Esophagus (tissue), 2 donors: ENCODE data around the gene CAMK1D. TPM values are rescaled to one million over a fixed set of nuclear protein-coding genes. Genes with fewer than 3 reads are reported as not detected.
"Not testable (repeated sequence)": the region's sequence is repeated elsewhere in the genome, so short reads cannot be mapped to it uniquely, and the experiment has no call there.

ENCODE experiments used
- H3K27ac ChIP-seq, 2 donors: one replicate each; pipeline ENCODE4 v1.5.1; 2013; ENCODE audit warnings: low read depth in 2 of 2, mild to moderate bottlenecking in 2 of 2, inconsistent platforms in 1 of 2, low read length in 1 of 2, moderate library complexity in 1 of 2
- H3K27me3 ChIP-seq, 2 donors: one replicate each; pipeline ENCODE4 v1.6.1; 2013; ENCODE audit warnings: low read length in 2 of 2, control low read depth in 1 of 2, mild to moderate bottlenecking in 1 of 2; ENCODE audit not compliant: insufficient read depth in 2 of 2, control insufficient read depth in 1 of 2
- H3K36me3 ChIP-seq, 2 donors: one replicate each; pipeline ENCODE4 v1.6.1; 2013; ENCODE audit warnings: low read length in 1 of 2; ENCODE audit not compliant: control insufficient read depth in 2 of 2, insufficient read depth in 2 of 2
- H3K4me1 ChIP-seq, 2 donors: one replicate each; pipeline ENCODE4 v1.6.1; 2013; ENCODE audit warnings: low read length in 1 of 2; ENCODE audit not compliant: control insufficient read depth in 2 of 2, insufficient read depth in 2 of 2
- H3K4me3 ChIP-seq, 2 donors: one replicate each; pipeline ENCODE4 v1.5.1; 2013; ENCODE audit warnings: low read length in 2 of 2, mild to moderate bottlenecking in 2 of 2, low read depth in 1 of 2, moderate library complexity in 1 of 2
- H3K9me3 ChIP-seq, 2 donors: one replicate each; pipeline ENCODE4 v1.6.1; 2013; ENCODE audit warnings: mild to moderate bottlenecking in 2 of 2, low read depth in 1 of 2, low read length in 1 of 2, moderate library complexity in 1 of 2; ENCODE audit not compliant: control insufficient read depth in 2 of 2, insufficient read depth in 1 of 2
- WGBS, 2 donors: extraction: QIAGEN DNeasy Blood & Tissue Kit; methylation state at CpG; one replicate each; pipeline ENCODE4 v1.1.7; 2013; 5-methylcytosine and 5-hydroxymethylcytosine counted together
- polyA plus RNA-seq, 2 donors: library from polyadenylated mRNA; stranded (reverse); fragments of 200-250 nt; gene quantifications; one replicate each; pipeline ENCODE4 v1.2.3, GENCODE V29; 2013
- donor health status: healthy with polysubstance abuse.
- donor health status: Bipolar disorder and iron deficiency.

Gene CAMK1D
- polyA plus RNA-seq, 2 donors: 5.4 to 5.6 TPM

GRCh38 chr10:12322583-12323131, 26.7 kb upstream of the CAMK1D start:
- 48 to 56% methylated on average over 9 of the region's 9 CpGs for WGBS, 2 donors
- Histone ChIP-seq H3K4me1 (peaks cover 3 to 4% of the 10 kb centered on the region in 2 donors), H3K9me3 (no peaks in the 10 kb centered on the region), H3K36me3 (no peaks in the 10 kb centered on the region), H3K4me3 (no peak overlapping the region), H3K27ac (peak overlapping the region; percentile 61 to 77), H3K27me3 (no peaks in the 10 kb centered on the region)

DNA sequence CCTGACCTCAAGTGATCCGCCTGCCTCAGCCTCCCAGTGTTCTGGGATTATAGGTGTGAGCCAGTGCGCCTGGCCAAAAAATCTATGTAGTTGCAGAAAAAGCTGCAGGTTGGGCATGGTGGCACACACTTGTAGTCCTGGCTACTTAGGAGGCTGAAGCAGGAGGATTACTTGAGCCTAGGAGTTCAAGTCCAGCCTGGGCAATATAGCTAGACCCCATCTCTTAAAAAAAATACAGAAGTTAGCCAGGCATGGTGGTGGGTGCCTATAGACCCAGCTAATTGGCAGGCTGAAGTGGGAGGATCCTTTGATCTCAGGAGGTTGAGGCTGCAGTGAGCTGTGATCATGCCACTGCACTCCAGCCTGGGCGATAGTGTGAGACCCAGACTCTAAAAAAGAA, 24.8 kb upstream of the CAMK1D start:
- H3K4me3 ChIP-seq: no peak overlapping the region
- H3K36me3 ChIP-seq: no peaks in the 10 kb centered on the region
- no peak overlapping the region for H3K27ac ChIP-seq
- H3K4me1 ChIP-seq: peaks cover 3 to 4% of the 10 kb centered on the region in 2 donors
- WGBS, 2 donors: 91 to 95% methylated on average over 3 of the region's 3 CpGs
- no peaks in the 10 kb centered on the region for H3K9me3 ChIP-seq
- no peaks in the 10 kb centered on the region for H3K27me3 ChIP-seq

- WGBS, 2 donors: 41 to 52% methylated on average over 3 of the region's 3 CpGs
- H3K4me3 ChIP-seq: no peak overlapping the region
These were observed 22.3 kb upstream of the CAMK1D start for GRCh38 chr10:12327074-12327473.

DNA sequence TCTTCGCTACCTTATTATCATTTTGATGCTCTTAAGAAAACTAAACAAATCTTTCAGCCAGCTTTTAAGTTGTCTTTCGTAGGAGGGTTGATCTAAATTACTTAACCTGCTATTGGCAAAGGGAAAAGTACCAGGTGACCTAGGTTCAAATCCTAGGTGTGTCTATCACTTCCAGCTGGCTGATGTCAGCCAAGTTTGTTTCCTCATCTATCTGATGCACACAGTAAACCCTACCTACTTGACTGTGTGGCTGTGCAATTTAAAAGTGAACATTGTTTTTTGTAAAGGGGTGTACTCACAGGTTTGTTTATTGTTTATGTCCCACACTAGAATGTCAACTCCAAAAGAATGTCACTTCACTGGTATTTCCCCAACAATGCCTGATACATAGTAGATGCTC, 21.9 kb upstream of the CAMK1D start:
- H3K4me1 ChIP-seq: peaks cover 3 to 4% of the 10 kb centered on the region in 2 donors
- 47 to 50% methylated on average over 2 of the region's 2 CpGs for WGBS, 2 donors
- peak overlapping the region; percentile 87 to 94 for H3K27ac ChIP-seq
- H3K4me3 ChIP-seq: no peak overlapping the region
- H3K36me3 ChIP-seq: no peaks in the 10 kb centered on the region
- H3K9me3 ChIP-seq: no peaks in the 10 kb centered on the region
- no peaks in the 10 kb centered on the region for H3K27me3 ChIP-seq

More at GRCh38 chr10:12327074-12327473, 22.3 kb upstream of the CAMK1D start:
- no peaks in the 10 kb centered on the region for H3K9me3 ChIP-seq
- H3K4me1 ChIP-seq: peaks cover 3 to 4% of the 10 kb centered on the region in 2 donors
- peak overlapping the region; percentile 87 to 94 for H3K27ac ChIP-seq
- no peaks in the 10 kb centered on the region for H3K27me3 ChIP-seq
- no peaks in the 10 kb centered on the region for H3K36me3 ChIP-seq

DNA sequence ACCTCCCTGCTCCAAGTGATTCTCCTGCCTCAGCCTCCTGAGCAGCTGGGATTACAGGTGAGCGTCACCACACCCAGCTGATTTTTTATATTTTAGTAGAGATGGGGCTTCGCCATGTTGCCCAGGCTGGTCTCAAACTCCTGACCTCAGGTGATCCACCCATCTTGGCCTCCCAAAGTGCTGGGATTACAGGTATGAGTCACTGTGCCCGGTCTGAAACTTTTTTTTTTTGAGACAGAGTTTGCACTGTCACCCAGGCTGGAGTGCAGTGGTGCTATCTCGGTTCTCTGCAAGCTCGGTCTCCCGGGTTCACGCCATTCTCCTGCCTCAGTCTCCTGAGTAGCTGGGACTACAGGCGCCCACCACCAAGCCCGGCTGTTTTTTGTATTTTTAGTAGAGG, 21.0 kb upstream of the CAMK1D start:
- WGBS, 2 donors: 57 to 77% methylated on average over 8 to 9 of the region's 9 CpGs
- H3K36me3 ChIP-seq, H3K4me3 ChIP-seq, H3K4me1 ChIP-seq, H3K9me3 ChIP-seq, H3K27me3 ChIP-seq: not testable (repeated sequence)
- H3K27ac ChIP-seq: peak overlapping the region; percentile 87 to 94

GRCh38 chr10:12332572-12333379, 16.6 kb upstream of the CAMK1D start:
- 68 to 69% methylated on average over 11 of the region's 11 CpGs for WGBS, 2 donors
- no peak overlapping the region for H3K4me3 ChIP-seq
- H3K9me3 ChIP-seq: no peaks in the 10 kb centered on the region
- peaks cover 0 to 5% of the 10 kb centered on the region in 2 donors for H3K4me1 ChIP-seq
- H3K27ac ChIP-seq: peak overlapping the region; percentile 66 to 87
- no peaks in the 10 kb centered on the region for H3K36me3 ChIP-seq
- H3K27me3 ChIP-seq: no peaks in the 10 kb centered on the region

DNA sequence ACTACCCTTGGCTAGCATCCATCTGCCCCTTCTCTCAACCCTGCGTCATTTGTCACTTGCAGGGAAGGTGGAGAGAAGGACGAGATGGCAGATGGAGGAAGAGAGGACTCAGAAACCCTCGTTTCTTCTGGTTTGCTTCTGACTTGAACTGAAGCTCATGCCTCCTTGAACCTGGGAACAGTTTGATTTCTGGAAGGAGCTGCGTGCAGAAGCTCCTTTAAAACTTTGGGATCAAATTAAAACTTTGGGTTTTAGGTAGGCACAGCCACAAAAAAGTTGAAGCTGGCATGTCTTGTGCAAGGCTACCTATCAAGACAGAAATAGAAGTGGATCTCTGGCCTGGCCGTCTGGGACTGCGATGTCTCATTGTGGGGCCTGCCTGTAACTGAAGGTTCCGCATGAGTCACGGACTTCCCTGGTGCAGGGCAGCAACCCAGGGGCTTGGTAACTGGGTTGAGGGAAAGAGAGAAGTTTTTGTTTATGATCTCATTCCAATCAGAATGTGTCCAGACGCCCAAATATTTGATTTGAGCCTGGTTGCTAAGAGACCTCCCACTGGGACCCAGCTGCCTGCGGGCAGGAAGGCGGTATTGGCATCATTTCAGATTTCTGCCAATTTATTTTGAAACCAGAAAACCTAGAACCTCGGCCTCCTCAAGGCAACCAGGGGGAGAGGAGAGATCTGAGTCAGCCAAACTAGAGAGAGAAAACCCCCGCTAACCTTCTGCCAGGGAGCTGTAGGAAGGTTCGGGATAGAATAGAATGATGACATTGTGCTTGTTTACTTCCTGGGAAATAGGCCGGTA, 15.8 kb upstream of the CAMK1D start:
- Histone ChIP-seq H3K4me1 (peaks cover 0 to 5% of the 10 kb centered on the region in 2 donors), H3K27ac (peak overlapping the region; percentile 66 to 87), H3K36me3 (no peaks in the 10 kb centered on the region), H3K4me3 (no peak overlapping the region), H3K9me3 (no peaks in the 10 kb centered on the region), H3K27me3 (no peaks in the 10 kb centered on the region)
- 12 to 27% methylated on average over 15 of the region's 15 CpGs for WGBS, 2 donors

DNA sequence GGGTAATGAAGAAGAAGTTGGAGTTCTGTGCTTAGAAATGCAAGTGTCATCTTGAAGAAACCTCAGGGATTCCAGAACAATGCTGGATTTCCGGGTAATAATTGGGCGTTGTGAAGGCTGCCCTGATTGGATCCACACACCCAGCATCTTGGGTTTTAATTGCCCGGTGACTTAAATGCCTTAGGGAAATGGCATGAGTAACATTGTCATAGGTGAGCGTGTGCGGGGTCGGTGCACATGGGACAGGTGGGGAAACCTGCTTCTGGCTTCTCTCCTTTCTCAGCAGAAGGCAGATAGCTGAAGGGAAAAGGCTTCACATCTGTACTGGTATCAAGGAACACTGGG, 15.2 kb upstream of the CAMK1D start:
- no peaks in the 10 kb centered on the region for H3K36me3 ChIP-seq
- no peaks in the 10 kb centered on the region for H3K27me3 ChIP-seq
- peak overlapping the region; percentile 66 to 87 for H3K27ac ChIP-seq
- no peak overlapping the region for H3K4me3 ChIP-seq
- no peaks in the 10 kb centered on the region for H3K9me3 ChIP-seq
- WGBS, 2 donors: 44 to 62% methylated on average over 6 of the region's 6 CpGs
- peaks cover 0 to 5% of the 10 kb centered on the region in 2 donors for H3K4me1 ChIP-seq

DNA sequence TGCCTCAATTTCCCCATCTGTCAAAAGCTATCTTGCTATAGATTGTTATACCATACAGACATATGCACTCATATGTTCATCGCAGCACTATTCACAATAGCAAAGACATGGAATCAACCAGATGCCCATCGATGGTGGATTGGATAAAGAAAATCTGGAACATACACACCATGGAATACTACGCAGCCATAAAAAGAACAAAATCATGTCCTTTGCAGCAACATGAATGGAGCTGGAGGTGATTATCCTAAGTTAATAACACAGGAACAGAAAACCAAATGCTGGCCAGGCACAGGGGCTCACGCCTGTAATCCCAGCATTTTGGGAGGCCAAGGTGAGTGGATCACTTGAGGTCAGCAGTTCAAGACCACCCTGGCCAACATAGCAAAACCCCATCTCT, 14.2 kb upstream of the CAMK1D start:
- H3K9me3 ChIP-seq, H3K4me1 ChIP-seq, H3K27me3 ChIP-seq, H3K27ac ChIP-seq, H3K36me3 ChIP-seq, H3K4me3 ChIP-seq: not testable (repeated sequence)
- WGBS, 2 donors: 74 to 75% methylated on average over 4 of the region's 4 CpGs
